HepG2 (cell line): ENCODE measurements around the gene SPATA7. TPM values are rescaled to one million over a fixed set of nuclear protein-coding genes. Genes with fewer than 3 reads are reported as not detected.

Experiments used
- ADNP ChIP-seq: sonication (generic); formaldehyde crosslinking; IDR thresholded peaks from 2 replicates; pipeline ENCODE4 v1.4.0; 2020; ENCODE audit warnings: missing genetic modification reagents
- EED ChIP-seq: sonication (generic); formaldehyde crosslinking; IDR thresholded peaks from 2 replicates; pipeline ENCODE4 v1.5.0; 2020; ENCODE audit warnings: mild to moderate bottlenecking, missing genetic modification reagents
- ETV6 ChIP-seq: sonication (generic); formaldehyde crosslinking; conservative IDR thresholded peaks from 2 replicates; pipeline ENCODE4 v1.4.0; 2020; ENCODE audit warnings: missing genetic modification reagents
- HNRNPLL ChIP-seq: fragments of 200-400 bp; formaldehyde crosslinking; IDR thresholded peaks from 2 replicates; pipeline ENCODE4 v1.6.1; 2017; ENCODE audit warnings: mild to moderate bottlenecking, low read depth, low read length; ENCODE audit not compliant: poor library complexity, severe bottlenecking
- NCOA2 ChIP-seq: sonication (generic); formaldehyde crosslinking; IDR thresholded peaks from 2 replicates; pipeline ENCODE4 v1.8.0; 2022; ENCODE audit warnings: inconsistent platforms
- ZBTB37 ChIP-seq: sonication (generic); formaldehyde crosslinking; IDR thresholded peaks from 2 replicates; pipeline ENCODE4 v1.4.0; 2020; ENCODE audit warnings: mild to moderate bottlenecking, missing genetic modification reagents
- ZNF18 ChIP-seq: sonication (generic); formaldehyde crosslinking; IDR thresholded peaks from 2 replicates; pipeline ENCODE4 v1.8.0; 2022; ENCODE audit warnings: mild to moderate bottlenecking, missing genetic modification reagents; ENCODE audit not compliant: insufficient replicate concordance
- ZNF235 ChIP-seq: sonication (generic); formaldehyde crosslinking; IDR thresholded peaks from 2 replicates; pipeline ENCODE4 v1.8.1; 2023; ENCODE audit warnings: mild to moderate bottlenecking, missing genetic modification reagents, borderline replicate concordance
- ZNF44 ChIP-seq: sonication (generic); formaldehyde crosslinking; IDR thresholded peaks from 2 replicates; pipeline ENCODE4 v1.5.1; 2020; ENCODE audit warnings: mild to moderate bottlenecking, missing genetic modification reagents
- ZNF441 ChIP-seq: sonication (generic); formaldehyde crosslinking; IDR thresholded peaks from 2 replicates; pipeline ENCODE4 v1.7.0; 2021; ENCODE audit warnings: missing genetic modification reagents, borderline replicate concordance
- ZNF460 ChIP-seq: sonication (generic); formaldehyde crosslinking; IDR thresholded peaks from 2 replicates; pipeline ENCODE4 v1.5.1; 2020; ENCODE audit warnings: missing genetic modification reagents, mild to moderate bottlenecking, borderline replicate concordance
- ZNF574 ChIP-seq: sonication (generic); formaldehyde crosslinking; IDR thresholded peaks from 2 replicates; pipeline ENCODE4 v1.4.0; 2020; ENCODE audit warnings: missing genetic modification reagents
- ZNF747 ChIP-seq: sonication (generic); formaldehyde crosslinking; IDR thresholded peaks from 2 replicates; pipeline ENCODE4 v1.8.1; 2023; ENCODE audit warnings: missing genetic modification reagents, mild to moderate bottlenecking, borderline replicate concordance
- polyA plus RNA-seq, 8 experiments: library from polyadenylated mRNA; depleted of rRNA in 3 of 8; stranded (reverse) in 7 of 8; unstranded in 1 of 8; fragments of >200 nt; fragmentation: Illumina TruSeq in 4 of 8; extraction: Trizol in 4 of 8; gene quantifications; 2 replicates each; pipeline versions ENCODE4 v1.2.1 to v1.2.3, GENCODE V29; 2011 to 2016; ENCODE audit warnings: low read depth in 4 of 8, missing spikeins in 1 of 8, mixed read lengths in 1 of 8; ENCODE audit not compliant: insufficient read depth in 1 of 8
- total RNA-seq, 5 experiments: library from RNA; depleted of rRNA; stranded (reverse); fragments of >200 nt; fragmentation: Illumina TruSeq; extraction: Trizol; gene quantifications; 2 replicates each; pipeline ENCODE4 v1.2.3, GENCODE V29; 2016; ENCODE audit warnings: low read depth in 1 of 5
- TF ChIP-seq, protein P1 (sequence below): sonication (generic); formaldehyde crosslinking; IDR thresholded peaks from 2 replicates; pipeline ENCODE4 v1.5.1; 2020; ENCODE audit warnings: mild to moderate bottlenecking, moderate library complexity, missing genetic modification reagents
- TF ChIP-seq, protein P2 (sequence below), 2 experiments: sonication (generic) in 1 of 2; formaldehyde crosslinking in 1 of 2; IDR thresholded peaks; 2 replicates each; pipeline versions ENCODE4 v1.4.0 to v1.6.1; 2016 to 2020; ENCODE audit warnings: borderline replicate concordance in 1 of 2, low read depth in 1 of 2, mild to moderate bottlenecking in 1 of 2, missing genetic modification reagents in 1 of 2

SPATA7 gene
- total and polyA plus RNA-seq, 2 of the 13 experiments (the other 11 are each of a cell fraction or from before 2014, with no cell fraction given), result 3.6 to 5.5 TPM

DNA sequence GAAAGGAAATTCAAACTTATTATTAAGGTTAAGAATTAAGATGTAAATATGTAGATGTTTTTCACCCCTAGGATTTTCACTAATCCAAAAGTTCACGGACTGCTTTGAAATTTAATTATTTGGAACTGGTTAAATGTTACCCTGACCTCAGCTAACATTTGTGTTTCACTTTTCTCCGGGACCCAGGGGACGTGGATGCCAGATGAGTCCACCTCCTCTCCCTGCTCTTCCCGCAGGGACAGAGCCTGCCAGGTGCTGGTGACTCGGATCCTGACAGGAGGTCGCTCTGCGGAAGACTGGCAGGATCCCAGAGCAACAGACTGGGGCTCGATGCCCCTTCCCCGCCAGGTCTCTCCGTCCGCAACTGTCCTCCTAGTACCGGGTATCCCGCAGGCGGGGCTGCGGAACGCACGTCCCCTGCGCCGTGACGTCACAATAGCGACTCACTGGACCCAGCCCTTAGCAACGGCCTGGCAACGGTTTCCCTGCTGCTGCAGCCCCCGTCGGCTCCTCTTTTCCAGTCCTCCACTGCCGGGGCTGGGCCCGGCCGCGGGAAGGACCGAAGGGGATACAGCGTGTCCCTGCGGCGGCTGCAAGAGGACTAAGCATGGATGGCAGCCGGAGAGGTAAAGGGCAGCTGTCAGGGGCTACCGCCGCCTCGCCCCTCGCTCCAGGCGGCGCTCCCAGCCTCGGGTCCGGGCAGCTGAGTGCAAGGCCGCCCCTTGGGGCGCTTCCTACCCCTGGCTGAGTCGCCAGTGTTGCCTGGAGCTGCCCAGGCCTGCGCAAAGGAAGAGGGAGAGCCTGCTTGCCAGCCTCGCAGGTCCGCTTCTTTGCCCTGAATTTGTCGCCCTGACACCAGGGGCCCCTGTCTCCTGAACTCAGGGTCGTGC, at the start of gene SPATA7 (continued):
- TF ChIP-seq ZNF574 (CRISPR knock-in tag), result peak; percentile 74
- no peak for TF ChIP-seq ZNF235
- no peak for TF ChIP-seq ZBTB37 (CRISPR knock-in tag)
- no peak for TF ChIP-seq ZNF44 (CRISPR knock-in tag)
- TF ChIP-seq, protein P1, sequence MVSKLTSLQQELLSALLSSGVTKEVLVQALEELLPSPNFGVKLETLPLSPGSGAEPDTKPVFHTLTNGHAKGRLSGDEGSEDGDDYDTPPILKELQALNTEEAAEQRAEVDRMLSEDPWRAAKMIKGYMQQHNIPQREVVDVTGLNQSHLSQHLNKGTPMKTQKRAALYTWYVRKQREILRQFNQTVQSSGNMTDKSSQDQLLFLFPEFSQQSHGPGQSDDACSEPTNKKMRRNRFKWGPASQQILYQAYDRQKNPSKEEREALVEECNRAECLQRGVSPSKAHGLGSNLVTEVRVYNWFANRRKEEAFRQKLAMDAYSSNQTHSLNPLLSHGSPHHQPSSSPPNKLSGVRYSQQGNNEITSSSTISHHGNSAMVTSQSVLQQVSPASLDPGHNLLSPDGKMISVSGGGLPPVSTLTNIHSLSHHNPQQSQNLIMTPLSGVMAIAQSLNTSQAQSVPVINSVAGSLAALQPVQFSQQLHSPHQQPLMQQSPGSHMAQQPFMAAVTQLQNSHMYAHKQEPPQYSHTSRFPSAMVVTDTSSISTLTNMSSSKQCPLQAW (CRISPR knock-in tag), result peak; percentile 86
- TF ChIP-seq, protein P2, sequence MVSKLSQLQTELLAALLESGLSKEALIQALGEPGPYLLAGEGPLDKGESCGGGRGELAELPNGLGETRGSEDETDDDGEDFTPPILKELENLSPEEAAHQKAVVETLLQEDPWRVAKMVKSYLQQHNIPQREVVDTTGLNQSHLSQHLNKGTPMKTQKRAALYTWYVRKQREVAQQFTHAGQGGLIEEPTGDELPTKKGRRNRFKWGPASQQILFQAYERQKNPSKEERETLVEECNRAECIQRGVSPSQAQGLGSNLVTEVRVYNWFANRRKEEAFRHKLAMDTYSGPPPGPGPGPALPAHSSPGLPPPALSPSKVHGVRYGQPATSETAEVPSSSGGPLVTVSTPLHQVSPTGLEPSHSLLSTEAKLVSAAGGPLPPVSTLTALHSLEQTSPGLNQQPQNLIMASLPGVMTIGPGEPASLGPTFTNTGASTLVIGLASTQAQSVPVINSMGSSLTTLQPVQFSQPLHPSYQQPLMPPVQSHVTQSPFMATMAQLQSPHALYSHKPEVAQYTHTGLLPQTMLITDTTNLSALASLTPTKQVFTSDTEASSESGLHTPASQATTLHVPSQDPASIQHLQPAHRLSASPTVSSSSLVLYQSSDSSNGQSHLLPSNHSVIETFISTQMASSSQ (IDR thresholded peaks at IDR 0.05; ENCODE audit: low read depth), result no peak
- TF ChIP-seq, protein P2 (CRISPR knock-in tag; IDR thresholded peaks at IDR 0.05; ENCODE audit: borderline replicate concordance), result no peak
- TF ChIP-seq HNRNPLL, result peak; percentile 99
- TF ChIP-seq ZNF18 (CRISPR knock-in tag), result no peak
- no peak for TF ChIP-seq ZNF460 (CRISPR knock-in tag)
- peak; percentile 30; the same call in 1 of the 2 replicates for TF ChIP-seq NCOA2
- no peak for TF ChIP-seq ADNP (CRISPR knock-in tag)
- TF ChIP-seq ZNF747 (CRISPR knock-in tag), result no peak
- TF ChIP-seq EED, result 0 out of 2 replicates have a peak, but pooled peaks have one; percentile 63
- peak; percentile 56; the same call in 1 of the 2 replicates for TF ChIP-seq ETV6 (CRISPR knock-in tag)
- 0 out of 2 replicates have a peak, but pooled peaks have one; percentile 46 for TF ChIP-seq ZNF441 (CRISPR knock-in tag)
